Measurements from ENCODE around the gene CYP2W1.

DNA sequence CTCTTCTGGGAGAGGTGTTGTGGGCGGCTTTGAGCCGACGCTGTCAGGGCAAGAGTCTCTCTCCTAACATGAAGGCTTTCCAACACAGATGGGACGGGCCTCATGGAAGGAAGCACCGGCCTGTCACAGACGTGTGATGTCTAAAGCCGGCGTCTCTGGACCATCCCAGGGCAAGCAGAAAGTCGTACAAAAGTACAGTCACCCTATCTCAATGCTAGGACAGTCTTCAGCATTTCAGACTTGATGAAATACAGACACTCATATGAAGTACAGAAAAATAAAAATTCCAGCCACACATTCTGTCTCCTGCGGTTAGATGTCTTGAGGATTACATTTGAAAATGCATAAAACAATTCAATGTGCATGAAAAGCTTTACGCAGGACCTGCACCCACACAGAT, 30.6 kb downstream of the CYP2W1 start:
- TF ChIP-seq CTCF (IDR thresholded peaks at IDR 0.05; ENCODE audit: insufficient read depth, low read depth, low read length) (no peak), EZH2 (IDR thresholded peaks at IDR 0.05; ENCODE audit: insufficient read depth, low read length) (no peak)
